Chondrocyte (in vitro differentiated cells): ENCODE results near the gene AMIGO1. TPM values are rescaled to one million over a fixed set of nuclear protein-coding genes. Genes with fewer than 3 reads are reported as not detected.

Source experiments
- DNase-seq: peaks from one replicate; pipeline ENCODE4 v3.0.0; 2021; ENCODE audit warnings: mixed read lengths, low spot score
- H3K27ac Mint-ChIP-seq: one replicate; pipeline ENCODE4 v1.8.0; 2021; ENCODE audit warnings: mild to moderate bottlenecking, moderate library complexity, mixed read lengths; ENCODE audit not compliant: unreplicated experiment
- H3K27me3 Mint-ChIP-seq: 2 replicates; pipeline ENCODE4 v1.8.0; 2021; ENCODE audit warnings: low read depth, mixed read lengths
- H3K36me3 Mint-ChIP-seq: 2 replicates; pipeline ENCODE4 v1.8.0; 2021; ENCODE audit warnings: low read depth, mixed read lengths
- H3K4me1 Mint-ChIP-seq: 2 replicates; pipeline ENCODE4 v1.8.0; 2021; ENCODE audit warnings: low read depth, mild to moderate bottlenecking, mixed read lengths
- H3K4me3 Mint-ChIP-seq: one replicate; pipeline ENCODE4 v1.8.0; 2021; ENCODE audit warnings: mild to moderate bottlenecking, moderate library complexity, mixed read lengths; ENCODE audit not compliant: unreplicated experiment
- H3K9me3 Mint-ChIP-seq: 2 replicates; pipeline ENCODE4 v1.8.0; 2021; ENCODE audit warnings: low read depth, mixed read lengths
- total RNA-seq: library from RNA; stranded (reverse); gene quantifications from 3 replicates; pipeline ENCODE4 v1.2.1, GENCODE V29; 2021
- TF ChIP-seq, protein P1 (sequence below): fragments of 200-600 bp; sonication (generic); IDR thresholded peaks from 2 replicates; pipeline ENCODE4 v1.5.0; 2021; ENCODE audit warnings: antibody characterized with exemption, mild to moderate bottlenecking, moderate library complexity

The AMIGO1 gene
- total RNA-seq, 1 donor from 2014 or later, result 4.6 TPM

DNA sequence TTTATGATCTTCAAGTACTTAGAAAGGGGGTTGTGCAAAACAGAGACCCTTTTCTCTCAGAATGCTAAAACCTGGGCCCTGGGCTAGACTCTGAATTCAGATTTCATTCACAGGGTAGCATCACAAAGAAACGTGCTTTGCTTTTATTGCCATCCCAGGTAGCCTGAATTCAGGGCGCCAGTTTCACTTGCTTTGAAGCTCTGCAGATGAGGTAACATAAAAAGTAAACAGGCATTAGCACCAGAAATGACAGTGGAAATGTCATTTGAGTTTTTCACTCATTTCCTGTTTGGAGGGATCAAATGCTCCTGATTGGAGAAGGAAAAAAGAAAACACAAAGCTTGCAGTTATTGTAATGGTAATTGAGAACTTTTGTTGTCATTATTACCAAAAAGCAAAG, 40.6 kb downstream of the AMIGO1 start:
- Mint-ChIP-seq H3K36me3 (no peaks in the 10 kb centered on the region), H3K27me3 (peaks cover 72% of the 10 kb centered on the region), H3K4me1 (peaks cover 3% of the 10 kb centered on the region), H3K4me3 (no peak overlapping the region), H3K9me3 (no peaks in the 10 kb centered on the region), H3K27ac (no peak overlapping the region)
- TF ChIP-seq, protein P1, sequence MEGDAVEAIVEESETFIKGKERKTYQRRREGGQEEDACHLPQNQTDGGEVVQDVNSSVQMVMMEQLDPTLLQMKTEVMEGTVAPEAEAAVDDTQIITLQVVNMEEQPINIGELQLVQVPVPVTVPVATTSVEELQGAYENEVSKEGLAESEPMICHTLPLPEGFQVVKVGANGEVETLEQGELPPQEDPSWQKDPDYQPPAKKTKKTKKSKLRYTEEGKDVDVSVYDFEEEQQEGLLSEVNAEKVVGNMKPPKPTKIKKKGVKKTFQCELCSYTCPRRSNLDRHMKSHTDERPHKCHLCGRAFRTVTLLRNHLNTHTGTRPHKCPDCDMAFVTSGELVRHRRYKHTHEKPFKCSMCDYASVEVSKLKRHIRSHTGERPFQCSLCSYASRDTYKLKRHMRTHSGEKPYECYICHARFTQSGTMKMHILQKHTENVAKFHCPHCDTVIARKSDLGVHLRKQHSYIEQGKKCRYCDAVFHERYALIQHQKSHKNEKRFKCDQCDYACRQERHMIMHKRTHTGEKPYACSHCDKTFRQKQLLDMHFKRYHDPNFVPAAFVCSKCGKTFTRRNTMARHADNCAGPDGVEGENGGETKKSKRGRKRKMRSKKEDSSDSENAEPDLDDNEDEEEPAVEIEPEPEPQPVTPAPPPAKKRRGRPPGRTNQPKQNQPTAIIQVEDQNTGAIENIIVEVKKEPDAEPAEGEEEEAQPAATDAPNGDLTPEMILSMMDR, result no peak
- DNase-seq, result no peak

DNA sequence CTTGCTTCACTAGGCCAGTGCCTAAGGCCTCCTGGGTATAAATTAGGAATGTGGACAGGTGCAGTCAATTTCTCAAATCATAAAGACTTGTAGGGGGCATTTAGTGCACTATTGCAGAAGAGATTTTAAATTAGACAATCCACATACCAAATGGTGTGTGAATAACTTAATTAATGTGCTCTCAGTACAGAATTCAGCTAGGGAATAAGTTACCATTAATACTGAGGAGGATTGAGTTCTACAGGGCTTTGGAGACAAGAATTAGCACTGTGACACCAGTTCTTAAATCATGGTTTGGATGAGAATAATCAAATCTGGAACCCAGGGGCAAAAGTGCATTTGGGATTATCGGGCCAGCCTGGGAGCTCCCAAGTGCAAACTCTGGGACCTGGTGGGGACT, 41.5 kb downstream of the AMIGO1 start:
- TF ChIP-seq, protein P1, result no peak
- H3K9me3 Mint-ChIP-seq, result no peaks in the 10 kb centered on the region
- no peak for DNase-seq
- H3K4me1 Mint-ChIP-seq, result peaks cover 3% of the 10 kb centered on the region
- no peak overlapping the region for H3K4me3 Mint-ChIP-seq
- no peak overlapping the region for H3K27ac Mint-ChIP-seq
- H3K36me3 Mint-ChIP-seq, result no peaks in the 10 kb centered on the region
- H3K27me3 Mint-ChIP-seq, result peaks cover 70% of the 10 kb centered on the region

DNA sequence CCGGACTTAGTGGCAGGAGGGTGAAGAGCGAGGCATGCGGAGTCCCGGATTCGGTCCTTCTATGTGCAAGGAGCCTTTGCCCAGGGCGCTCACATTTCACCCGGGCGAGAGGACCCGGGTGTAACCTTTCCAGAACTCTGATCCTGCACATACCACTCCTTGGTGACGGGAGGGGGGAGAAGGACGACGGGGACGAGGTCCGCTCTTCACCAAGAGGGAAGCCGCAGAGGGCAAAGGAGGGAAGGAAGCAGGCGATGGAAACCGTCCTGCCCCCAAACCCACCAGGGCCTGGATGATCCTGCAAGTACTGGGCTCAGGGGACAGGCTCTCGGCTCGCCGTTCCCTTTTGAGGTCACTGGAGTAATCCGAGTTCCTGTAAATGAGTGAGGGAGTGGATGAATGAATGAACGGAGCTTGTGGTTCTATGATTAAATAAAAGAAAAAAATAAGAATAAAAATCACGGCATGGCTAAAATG, 42.2 kb downstream of the AMIGO1 start:
- Mint-ChIP-seq H3K36me3 (no peaks in the 10 kb centered on the region), H3K27me3 (peaks cover 72% of the 10 kb centered on the region), H3K4me3 (peak overlapping the region; percentile 33), H3K4me1 (peaks cover 3% of the 10 kb centered on the region), H3K27ac (no peak overlapping the region), H3K9me3 (no peaks in the 10 kb centered on the region)
- no peak for DNase-seq
- TF ChIP-seq, protein P1, result no peak

DNA sequence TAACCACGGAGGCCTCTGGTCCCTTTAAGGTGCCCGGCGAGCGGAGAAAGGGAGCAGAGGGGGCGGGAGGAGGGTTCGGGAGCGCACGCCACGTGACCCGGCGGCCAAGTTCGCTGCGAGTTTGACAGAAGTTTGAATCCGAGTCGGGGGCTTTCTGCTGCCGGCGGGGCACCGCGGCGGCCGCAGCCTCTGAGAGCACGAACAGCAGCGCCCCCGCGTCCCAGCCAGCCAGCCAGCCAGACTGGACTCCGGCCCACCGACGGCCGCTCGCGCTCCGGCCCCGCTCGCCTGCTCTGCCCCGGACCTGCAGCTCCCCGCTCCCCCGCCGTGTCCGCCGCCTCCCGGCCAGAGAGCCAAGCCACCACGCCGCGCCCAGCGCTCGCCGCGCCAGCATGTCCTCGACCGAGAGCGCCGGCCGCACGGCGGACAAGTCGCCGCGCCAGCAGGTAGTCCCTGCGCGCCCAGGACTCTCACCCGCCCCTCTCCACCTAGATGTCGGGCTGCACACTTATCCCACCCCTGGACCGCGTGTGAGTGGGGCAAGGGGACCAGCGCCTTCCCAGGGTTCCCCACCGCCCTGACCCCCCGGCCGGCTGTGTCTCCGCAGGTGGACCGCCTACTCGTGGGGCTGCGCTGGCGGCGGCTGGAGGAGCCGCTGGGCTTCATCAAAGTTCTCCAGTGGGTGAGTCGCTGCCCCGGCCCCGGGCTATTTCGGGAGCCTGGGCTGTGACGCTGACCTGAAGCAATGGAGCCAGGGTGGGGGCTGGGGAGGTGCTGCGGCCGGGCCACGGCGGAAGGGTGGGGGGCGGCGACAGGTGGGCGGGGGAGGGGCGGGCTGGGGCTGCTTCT, 42.9 kb downstream of the AMIGO1 start, which contains the start of gene SYPL2:
TSS of gene SYPL2 (plus strand) at position 95 of the 849 bp plus-strand sequence. CDS start at position 393, 298 bp downstream.
- TF ChIP-seq, protein P1, result no peak
- H3K4me3 Mint-ChIP-seq, result peak within 1 kb of the TSS; percentile 65
- H3K4me1 Mint-ChIP-seq, result peaks cover 3% of the 10 kb centered on the region
- H3K27me3 Mint-ChIP-seq, result peaks cover 75% of the 10 kb centered on the region
- no peaks in the 10 kb centered on the region for H3K9me3 Mint-ChIP-seq
- no peak for DNase-seq
- no peak within 1 kb of the TSS for H3K27ac Mint-ChIP-seq
- no peaks in the 10 kb centered on the region for H3K36me3 Mint-ChIP-seq

DNA sequence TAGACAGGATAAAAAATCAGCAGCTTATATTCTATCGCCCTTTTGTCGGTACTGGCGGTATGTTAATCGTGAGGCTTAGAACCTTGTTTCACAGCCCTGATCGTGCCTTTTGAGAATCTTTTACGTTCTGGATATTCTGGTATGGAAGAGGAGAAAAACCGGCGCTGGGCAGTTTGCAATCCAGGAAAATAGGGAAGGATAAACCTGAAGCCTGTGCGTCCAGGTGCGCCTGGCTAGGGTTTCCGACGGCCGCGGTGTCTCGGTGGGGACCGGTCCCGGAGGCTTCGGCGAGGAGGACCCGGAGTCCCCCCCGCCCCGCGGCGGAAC, 43.4 kb downstream of the AMIGO1 start:
- TF ChIP-seq, protein P1, result no peak
- Mint-ChIP-seq H3K9me3 (no peaks in the 10 kb centered on the region), H3K4me1 (peaks cover 3% of the 10 kb centered on the region), H3K27me3 (peaks cover 75% of the 10 kb centered on the region), H3K36me3 (no peaks in the 10 kb centered on the region), H3K27ac (no peak overlapping the region), H3K4me3 (peak overlapping the region; percentile 65)
- DNase-seq, result no peak
